ENCODE data around the gene NUDT7.
A peak's percentile ranks its signal among the peaks of the same experiment; 100 is the strongest.

NUDT7 gene

DNA sequence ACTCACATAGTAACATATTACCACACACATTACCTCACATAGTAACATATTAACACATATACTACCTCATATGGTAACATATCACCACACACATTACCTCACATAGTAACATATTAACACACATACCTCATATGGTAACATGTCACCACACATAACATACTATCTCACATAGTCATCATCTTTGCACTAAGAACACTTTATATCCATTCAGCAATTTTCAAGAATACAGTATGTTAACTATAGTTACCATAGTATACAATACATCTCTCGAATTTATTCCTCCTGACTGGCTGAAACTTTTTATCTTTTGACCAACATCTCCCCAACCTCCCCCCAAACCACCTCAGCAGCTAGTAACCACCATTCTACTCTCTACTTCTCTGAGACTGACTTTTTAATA is 7.6 kb downstream of the NUDT7 start:
- no peak for DNase-seq

DNA sequence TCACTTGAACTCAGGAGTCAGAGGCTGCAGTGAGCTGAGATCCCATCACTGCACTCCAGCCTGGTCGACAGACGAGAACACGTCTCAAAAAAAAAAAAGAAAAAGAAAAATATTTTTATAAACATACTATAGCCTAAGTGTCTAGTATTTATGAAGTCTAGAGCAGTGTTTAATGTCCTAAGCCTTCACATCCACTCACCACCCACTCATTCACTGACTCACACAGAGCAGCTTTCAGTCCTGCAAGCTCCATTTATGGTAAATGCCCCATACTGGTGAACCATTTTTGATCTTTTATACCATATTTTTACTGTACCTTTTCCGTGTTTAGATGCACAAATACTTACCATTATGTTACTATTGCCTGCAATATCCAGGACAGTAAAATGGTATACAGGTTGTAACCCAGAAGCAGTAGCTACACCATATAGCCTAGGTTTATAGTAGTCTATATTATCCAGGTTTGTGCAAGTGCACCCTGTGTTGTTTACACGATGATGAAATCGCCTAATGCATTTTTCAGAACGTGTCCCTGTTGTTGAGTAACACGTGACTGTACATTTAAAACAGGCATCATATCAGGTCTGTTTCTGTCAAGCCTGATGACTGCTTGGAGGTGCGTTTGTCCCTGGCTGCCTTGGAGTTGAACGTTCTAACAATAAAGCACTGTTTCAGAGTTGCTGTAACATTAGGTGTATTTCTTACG is 10.1 kb downstream of the NUDT7 start:
- no peak for DNase-seq

DNA sequence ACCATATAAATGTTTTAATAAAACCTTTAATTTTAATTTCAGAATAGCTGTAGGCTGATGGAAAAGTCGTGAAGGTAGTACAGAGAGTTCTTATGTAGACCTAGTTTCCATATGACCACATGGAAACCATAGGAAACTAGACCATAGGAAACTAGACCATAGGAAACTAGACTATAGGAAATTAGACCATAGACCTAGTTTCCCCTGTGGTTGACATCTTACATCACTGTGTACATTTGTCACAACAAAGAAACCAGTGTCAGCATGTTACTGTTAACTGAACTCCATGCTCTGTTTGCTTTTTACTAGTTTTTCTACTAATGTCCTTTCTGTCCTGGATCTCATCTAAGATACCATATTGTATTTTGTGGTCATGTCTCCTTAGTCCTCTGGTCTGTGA is 14.6 kb downstream of the NUDT7 start:
- no peak for DNase-seq

DNA sequence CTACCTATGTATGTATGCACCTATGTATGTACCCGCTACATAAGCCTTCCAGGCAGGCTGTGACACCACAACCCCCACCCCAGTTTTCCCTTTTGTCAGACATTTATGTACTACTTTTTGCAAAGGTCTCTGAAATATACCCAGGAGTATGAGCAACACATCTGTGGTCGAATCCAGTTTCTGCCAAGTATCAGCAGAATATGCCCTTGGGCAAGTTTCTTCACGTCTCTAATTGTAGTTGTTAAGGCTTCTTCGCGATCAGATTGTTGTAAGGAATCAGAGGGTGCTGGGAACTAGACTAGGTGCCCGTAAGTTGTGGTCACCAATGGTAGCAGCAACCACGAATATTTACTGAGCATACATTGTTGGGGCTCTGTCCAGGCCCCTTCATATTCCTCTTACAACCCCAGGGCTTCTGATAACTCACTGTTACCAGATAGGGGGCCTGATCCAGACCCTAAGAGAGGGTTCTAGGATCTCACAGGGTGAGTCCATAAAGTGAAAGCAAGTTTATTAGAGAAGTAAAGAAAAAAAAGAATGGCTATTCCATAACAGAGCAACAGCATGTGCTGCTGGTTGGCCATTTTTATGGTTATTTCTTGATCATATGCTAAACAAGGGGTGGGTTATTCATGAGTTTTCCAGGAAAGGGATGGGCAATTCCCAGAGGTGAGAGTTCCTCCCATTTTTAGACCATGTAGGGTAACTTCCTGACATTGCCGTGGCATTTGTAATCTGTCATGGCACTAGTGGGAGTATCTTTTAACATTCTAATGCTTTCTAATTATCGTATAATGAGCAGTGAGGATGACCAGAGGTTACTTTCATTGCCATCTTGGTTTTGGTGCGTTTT is 16.6 kb downstream of the NUDT7 start:
- no peak for DNase-seq

DNA sequence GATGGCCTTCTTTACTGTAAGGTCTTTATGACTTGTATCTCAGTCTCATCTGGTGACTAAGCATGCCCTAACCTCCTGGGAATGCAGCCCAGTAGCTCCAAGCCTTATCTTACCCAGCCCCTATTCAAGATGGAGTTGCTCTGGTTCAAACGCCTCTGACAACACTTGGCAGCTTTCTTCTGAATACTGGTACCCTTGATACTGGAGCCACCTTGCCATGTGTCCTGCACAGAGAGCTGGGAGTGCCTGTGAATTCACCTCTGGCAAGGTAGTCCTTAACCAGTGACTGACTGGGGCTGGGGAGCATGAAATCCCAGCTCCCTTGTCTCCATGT is 17.2 kb downstream of the NUDT7 start:
- no peak for DNase-seq

DNA sequence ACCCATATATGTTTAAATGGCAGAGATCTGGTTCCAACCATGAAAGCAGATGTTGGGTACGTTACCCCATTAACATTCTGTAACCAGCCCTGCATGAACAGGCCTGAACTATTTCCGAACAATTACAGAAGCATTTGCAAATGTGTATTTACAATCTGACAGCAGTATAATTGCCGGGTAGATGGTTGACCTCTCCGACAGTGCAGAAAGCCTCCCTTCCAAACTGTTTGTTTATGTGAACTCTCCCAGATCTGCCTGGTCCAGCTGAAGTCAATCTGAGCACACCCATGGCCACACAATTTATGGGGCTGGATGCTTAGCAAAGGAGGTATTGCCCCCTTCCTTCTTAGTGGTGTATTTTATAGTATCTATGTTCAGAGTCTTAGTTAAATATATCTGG is 21.8 kb downstream of the NUDT7 start:
- peak; percentile 26 for DNase-seq

DNA sequence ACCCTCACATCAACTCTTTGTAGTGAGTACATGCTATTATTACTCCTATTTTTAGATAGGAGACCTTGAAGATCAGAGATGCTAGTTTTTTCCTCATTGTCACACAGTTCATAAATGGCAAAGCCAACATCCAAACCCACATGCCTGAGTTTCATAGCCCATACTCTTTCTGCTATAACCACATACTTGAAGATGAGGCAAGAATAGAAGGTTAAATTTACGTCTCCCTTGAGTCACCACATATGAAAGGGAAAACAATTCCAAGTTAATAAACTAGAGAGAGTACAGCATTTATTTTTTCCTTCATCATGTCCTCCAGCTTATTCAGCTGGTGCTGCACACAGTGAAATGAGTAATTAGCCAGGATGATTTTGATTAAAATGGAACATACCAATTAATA is 23.7 kb downstream of the NUDT7 start:
- no peak for DNase-seq

DNA sequence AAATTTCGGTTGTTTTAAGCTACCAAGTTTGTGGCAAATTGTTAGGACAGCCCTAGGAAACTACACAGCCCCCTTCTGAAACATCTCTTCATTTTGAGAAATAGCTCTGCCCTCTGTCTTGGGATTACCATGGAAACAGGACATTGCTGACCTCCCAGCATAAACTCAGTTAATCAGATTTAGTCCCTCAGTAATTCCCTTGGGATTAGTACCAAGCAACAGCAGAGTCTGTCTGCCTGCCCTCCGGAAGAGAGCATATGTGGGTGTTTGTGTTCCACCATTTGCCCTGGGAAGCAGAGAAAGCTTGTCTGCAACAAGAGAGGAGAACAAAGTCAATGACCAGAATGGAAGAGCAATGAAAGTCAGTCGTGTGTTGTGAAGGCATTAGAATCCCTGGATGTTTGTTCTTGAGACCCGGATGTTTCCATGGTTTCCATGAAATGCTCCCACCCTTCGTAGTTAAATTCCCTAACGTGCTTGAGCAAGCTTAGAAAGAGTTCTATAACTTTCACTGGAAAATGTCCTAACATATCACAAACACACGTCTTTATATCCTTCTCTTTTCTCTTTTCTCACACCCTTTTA is 26.2 kb downstream of the NUDT7 start:
- DNase-seq, result no peak

DNA sequence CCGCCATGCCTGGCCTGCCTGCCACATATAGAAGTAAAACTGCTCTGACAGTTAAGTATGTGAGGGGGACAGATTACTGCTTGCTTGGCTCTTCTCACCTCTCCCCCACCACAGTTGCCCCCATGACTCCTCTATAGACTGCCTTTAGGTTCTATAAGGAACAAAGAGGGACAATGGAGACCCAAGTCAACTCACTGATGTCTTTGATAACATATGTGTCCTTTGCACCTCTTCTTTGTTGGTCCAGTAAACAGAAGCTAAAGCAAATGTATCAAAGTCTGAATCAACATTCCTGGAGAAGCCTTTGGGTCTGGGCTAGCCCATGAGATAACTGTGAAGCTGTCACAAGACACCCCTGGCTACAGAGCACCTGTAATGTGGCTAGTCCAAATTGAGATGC is 27.1 kb downstream of the NUDT7 start:
- no peak for DNase-seq

DNA sequence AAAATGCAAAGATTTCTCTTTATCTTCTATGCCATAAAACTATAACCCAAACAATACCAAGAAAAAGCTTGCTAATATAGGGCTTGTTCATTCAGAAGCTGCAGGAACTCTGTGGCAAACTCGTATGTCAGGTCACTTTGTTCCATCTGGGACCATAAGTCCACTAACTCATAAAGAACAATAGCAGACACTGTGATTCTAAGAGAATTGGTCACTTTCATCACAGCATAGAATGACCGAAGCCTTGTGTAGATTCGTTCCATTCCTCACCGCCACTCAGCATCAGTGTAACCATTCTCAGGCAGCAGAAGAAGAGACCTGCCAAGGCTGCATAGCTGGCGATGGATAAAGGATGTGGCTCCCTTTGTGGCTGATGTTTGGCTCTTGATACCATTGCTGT is 35.7 kb downstream of the NUDT7 start:
- DNase-seq, result no peak

DNA sequence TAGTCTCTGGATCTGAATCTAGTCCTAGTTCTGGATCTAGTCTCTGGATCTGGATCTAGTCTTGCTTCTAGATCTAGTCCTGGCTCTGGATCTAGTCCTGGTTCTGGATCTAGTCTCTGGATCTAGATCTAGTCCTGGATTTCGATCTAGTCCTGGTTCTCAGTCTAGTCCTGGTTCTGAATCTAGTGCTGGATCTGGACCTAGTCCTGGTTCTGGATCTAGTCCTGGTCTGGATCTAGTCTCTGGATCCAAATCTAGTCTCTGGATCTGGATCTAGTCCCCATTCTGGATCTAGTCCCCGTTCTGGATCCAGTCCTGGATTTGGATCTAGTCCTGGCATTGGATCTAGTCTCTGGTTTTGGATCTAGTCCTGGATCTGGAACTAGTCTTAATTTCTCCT is 36.2 kb downstream of the NUDT7 start:
- DNase-seq, result no peak

DNA sequence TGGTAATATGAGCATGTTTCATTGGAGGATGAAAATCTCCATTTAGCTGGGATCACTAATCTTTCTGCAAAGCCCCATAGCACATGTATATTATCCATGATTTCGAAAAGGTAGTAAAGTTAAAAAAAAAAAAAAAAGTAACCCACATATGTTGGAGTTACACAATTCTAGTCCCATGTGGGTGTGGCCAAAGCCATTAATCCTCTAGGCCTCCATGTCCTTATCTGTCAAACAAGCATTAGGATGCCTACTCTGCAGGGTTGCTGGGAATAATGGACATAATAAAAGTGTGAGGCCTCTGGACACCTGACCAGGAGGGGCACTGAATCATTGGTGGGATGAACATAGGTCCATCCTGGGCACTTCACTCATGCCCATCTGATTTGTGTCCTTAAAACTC is 36.9 kb downstream of the NUDT7 start:
- no peak for DNase-seq

DNA sequence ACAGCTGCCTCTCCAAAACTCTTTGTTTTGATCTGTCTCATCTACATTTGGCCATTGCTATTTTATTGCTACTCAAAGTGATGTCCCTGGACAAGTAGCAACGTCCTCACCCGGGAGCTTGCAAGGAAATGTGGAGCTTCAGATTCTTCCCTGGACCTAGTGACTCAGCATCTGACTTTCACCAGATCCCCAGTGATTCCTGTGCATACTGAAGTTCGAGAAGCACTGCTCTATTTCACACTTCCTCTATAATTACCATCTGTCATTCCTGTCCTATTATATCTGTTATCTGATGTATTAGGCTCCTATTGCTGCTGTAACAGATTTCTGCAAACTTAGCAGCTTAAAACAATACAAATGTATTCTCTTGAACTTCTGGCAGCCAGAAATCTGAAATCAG is 37.5 kb downstream of the NUDT7 start:
- no peak for DNase-seq

DNA sequence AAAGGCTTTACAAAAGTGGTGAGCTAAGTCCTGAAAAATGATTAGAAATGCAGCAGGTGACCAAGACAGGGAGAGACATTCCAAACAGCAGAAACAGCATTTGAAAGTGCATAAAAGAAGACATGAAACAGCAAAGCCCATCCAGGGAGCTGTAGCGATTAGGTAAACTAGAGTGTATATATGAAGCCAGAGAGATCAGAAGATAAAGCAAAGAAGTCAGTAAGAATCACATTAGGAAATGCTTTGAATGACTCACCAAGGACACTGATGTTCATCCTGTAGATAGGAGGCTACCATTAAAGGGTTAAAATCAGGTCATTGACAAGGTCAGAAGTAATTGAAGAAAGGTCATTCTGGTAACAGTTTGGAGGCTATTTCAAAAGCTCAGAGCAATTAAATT is 38.5 kb downstream of the NUDT7 start:
- DNase-seq, result no peak

DNA sequence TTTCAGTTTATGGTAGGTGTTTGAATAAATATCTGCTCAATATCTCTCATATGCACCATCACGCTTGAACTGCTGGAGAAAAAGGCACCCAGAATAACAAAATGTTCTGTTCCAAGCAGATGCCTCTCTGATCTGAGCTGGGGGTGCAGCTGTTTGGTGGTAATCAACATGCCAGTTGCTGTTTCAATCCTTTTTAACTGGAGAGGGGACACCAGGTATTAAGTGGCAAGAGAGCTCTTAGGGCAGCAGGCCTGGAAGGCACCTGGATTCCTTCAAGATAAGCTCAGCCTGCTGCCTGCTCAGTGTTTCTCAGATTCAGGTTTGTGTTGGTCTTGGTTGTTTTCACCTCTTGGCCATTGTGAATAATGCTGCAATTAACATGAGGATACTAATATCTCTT is 38.9 kb downstream of the NUDT7 start:
- no peak for DNase-seq

DNA sequence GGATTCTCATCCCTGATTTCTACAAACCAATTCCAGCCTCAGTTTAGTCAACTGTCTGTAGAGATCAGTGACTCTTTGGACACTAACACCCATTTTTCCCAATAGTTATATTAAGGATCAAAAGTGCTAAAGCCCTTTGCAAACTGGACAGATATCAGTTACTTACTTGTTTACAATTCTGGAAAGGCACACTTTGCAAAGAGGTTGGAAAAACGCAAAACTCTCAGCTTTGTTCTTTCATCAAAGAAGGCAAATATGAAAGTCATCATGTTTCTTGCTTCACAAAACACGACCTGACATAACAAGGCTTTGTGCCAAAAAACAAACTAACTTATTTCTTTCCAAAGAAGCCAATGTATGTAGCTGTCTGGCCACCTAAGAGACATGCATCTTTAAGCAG is 39.9 kb downstream of the NUDT7 start:
- DNase-seq, result no peak

DNA sequence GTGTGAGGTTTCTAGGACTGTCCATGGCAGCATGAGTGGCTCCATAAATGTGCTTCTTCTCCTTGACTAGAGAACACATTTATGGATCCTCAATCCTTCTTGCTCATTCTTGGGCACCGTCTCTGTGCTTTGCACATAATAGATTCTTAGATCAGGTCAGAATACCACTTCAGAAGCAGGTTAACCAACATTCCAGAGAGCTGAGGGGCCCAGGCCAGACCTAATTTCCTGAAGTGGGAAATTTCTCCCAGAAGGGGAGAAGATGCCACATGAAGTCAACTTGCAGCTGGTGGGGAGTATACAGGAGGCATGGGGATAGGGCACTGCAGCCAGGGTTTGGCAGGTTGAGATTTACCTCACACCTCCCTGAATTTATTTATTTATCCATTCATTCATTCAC is 41.7 kb downstream of the NUDT7 start:
- no peak for DNase-seq

DNA sequence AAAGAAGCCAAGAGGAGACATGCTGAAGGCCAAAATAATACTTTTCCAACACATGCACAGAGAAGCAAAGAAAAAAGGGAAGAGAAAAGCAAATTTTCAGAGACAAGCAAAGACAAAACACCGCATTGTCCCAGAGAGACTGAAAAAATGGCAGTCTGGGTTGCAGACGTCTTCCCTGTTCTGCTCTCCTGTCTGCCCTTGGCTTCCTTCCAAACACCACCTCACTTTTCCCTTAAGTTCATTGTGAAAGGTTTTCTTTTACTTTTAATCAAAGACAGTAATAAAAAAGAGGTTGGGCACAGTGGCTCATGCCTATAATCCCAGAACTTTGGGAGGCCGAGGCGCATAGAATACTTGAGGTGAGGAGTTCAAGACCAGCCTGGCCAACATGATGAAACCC is 44.9 kb downstream of the NUDT7 start:
- no peak for DNase-seq

DNA sequence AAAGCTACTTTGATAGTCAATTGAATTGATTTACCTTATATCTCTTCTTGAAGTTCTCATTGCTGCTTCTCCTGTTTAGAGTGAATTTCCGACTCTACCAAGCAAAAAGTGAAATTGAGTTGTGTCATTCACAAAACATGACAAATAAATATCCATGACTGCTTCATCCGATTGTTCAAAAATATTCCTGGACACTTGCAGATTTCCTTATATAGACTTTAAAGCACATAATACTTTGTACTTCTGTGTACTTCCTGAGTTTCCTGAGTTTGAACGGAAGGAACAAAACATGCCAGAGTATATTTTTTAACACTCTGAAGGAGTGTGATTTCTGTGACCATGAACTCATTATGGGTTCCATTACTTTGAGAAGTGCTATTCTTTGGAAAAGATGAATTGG is 45.5 kb downstream of the NUDT7 start:
- no peak for DNase-seq

DNA sequence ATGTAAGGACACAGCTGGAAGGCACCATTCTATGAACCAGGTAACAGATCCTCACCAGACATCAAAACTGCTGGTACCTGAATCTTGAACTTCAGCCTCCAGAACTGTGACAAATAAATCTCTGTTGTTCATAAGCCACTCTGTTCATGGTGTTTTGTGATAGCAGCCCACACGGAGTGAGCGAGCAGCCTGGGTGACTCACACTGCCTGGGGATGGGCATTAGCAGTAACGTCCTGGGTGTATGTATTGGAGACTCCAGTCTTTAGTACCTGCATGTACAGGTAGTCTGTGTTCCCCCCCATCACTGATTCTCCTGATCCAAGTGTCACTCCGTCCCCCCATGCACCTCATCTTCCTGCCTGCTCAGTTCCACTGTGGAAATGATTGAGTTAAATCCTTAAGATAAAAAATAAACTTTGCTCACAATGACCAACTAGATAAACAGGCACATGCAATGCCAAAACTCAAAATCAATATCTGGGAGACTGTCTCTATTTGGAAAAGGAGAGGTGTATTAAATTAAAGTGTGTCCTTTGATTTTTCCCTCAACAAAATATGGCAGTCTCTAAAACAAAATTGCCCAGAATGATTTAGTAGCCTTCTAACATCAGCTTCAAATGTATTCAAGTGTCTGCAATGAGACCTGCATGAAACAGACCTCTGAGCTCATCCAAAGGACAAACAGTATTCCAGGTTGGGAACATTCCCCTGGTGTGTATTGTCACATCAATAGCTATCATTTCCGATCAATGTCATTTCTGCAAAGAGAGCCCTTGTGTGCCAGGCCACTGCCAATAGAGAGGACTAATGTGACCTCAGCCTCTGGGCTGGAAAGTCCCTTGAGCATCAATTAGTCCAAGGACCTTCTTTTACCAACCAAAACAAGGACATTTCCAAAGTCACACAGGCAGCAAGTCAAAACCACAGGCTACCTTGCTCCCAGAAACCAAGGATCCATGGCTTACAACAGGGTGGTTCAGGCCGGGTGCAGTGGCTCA is 53.9 kb downstream of the NUDT7 start:
- DNase-seq, result no peak

DNA sequence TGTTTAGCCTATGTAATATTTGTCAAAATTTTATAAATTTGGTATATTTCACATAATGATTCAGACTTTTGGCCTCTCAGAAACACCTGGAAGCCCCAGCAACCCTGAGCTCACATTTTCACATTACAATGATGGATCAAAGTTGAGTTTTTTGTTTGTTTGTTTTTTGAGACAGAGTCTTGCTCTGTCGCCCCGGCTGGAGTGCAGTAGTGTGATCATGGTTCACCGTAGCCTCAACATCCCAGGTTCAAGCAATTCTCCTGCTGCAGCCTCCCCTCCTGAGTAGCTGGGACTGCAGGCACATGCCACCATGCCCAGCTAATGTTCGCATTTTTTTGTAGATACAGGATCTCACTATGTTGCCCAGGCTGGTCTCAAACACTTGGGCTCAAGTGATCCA is 55.4 kb downstream of the NUDT7 start:
- DNase-seq, result no peak

DNA sequence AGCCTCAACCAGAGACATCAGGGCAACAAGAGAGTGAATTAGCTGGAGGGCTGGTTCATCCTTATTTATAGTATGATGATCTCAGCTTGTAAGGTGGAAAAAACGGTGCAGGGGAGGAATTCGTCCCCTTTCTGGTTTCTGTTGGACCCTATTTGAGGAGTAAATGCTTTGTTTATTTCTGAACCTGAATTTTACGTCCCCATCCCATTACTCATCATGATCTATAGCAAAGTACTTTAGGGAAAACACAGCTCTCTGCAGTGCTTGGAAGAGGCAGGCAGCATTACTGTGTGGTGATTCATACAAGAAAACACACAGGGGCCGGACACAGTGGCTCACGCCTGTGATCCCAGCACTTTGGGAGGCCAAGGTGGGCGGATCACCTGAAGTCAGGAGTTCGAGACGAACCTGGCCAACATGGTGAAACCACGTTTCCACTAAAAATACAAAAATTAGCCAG is 58.1 kb downstream of the NUDT7 start:
- no peak for DNase-seq

DNA sequence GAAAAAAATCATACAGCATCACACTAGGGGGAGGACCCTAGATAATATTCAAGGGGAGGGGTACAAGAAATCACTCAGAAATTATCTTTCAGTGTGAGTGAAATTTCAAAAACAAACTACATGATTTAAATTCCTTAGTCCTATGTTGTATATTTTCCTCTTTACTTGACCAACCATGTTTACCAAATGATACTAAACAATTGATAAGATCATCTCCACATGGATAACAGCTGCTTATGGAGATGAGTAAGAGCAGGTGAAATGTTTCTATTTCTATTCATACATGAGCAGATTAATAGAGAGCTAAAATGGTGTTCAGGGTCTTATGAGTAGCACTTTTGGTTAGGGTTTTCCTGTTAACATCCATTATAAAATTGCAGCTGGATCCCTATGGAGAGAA is 58.8 kb downstream of the NUDT7 start:
- no peak for DNase-seq

All from COR-L47 (cell line).